HG02571 (cell line): Measurements from ENCODE around the gene ZFP36L2.

Experiments used
- ATAC-seq: cut with Tn5 transposase; IDR thresholded peaks from one replicate; pipeline ENCODE4 v1.9.1; 2021; ENCODE audit warnings: mild to moderate bottlenecking, moderate library complexity; ENCODE audit not compliant: unreplicated experiment

Gene ZFP36L2, protein sequence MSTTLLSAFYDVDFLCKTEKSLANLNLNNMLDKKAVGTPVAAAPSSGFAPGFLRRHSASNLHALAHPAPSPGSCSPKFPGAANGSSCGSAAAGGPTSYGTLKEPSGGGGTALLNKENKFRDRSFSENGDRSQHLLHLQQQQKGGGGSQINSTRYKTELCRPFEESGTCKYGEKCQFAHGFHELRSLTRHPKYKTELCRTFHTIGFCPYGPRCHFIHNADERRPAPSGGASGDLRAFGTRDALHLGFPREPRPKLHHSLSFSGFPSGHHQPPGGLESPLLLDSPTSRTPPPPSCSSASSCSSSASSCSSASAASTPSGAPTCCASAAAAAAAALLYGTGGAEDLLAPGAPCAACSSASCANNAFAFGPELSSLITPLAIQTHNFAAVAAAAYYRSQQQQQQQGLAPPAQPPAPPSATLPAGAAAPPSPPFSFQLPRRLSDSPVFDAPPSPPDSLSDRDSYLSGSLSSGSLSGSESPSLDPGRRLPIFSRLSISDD

DNA sequence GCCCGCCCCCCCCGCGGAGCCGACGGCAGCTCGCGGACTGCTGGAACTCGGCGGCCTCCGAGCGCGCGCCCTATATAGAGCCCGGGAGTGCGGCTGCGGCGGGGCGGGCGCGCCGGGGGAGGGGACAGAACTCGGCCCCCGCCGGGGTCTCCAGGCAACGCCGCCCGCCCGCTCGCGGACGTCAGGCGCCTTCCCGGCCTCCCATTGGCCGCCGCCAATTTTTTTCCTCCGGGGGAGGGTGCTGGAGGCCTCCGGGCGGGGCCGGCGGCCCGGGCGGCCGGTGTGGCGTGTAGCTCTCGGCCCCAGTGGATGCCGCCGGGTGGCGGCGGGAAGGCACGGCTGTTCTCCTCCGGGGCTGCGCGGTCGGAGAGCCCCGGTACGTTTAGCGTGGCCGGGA lies at the start of gene ZFP36L2:
TSS of gene ZFP36L2 (minus strand) at position 49 of the 397 bp plus-strand sequence. CDS start 291 bp downstream, outside the sequence.
- ATAC-seq, result peak; percentile 56

DNA sequence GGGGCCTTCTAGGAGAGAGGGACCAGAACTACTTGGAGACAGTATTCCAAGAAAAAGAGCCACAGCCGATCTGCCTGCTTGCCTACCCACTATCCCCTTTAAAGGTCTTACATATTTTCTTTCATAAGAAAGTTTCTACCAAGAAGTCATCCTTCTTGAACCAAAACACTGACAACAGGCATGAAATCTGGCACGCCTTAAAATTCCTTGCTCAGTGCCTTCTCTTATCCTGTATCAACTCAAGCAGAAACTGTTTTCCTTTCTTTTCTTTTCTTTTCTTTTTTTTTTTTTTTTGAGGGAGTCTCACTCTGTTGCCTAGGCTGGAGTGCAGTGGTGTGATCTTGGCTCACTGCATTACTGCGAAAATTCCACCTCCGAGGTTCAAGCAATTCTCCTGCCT lies 48.3 kb upstream of the ZFP36L2 start:
- no peak for ATAC-seq

DNA sequence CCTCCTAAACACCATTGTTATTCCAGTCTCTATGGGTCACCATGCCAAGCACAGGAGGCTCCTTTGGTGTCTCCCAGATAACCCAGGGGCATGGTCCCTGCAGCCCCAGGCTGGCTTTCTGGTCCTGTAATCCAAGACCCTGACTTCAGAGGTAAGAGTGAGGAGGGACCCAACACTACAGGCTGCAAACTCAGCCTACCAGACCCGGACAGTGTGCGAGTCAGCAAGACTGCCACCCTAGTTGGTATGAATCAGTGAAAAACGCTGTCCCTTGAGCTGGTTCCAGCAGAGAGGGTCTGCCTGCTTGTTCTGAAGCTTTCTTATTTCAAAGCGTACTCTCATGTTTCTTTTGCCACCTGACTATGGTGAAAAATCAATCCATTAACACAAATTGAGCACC lies 47.6 kb upstream of the ZFP36L2 start:
- no peak for ATAC-seq

DNA sequence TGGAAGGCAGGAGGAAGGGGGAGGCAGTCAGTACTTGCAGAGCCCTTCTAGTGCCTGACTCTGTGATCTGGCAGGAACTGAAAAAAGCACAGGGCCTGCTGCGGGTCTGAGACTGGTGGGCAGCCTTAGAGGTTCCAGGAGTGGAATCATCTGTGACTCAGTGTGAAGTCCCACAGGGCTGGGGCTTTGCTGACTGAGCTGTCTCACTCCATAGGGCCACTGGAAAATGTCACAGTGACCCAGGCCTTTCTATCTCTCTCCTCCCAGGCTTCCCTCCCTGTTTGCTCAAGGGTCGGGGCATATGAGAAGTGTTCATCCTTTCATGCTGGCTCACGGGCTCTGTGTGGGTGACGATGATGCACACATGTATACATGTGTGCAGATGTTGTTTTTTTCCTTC lies 47.1 kb upstream of the ZFP36L2 start:
- peak; percentile 64 for ATAC-seq

GRCh38 chr2:43270930-43271615 lies 44.7 kb upstream of the ZFP36L2 start:
- ATAC-seq, result no peak

DNA sequence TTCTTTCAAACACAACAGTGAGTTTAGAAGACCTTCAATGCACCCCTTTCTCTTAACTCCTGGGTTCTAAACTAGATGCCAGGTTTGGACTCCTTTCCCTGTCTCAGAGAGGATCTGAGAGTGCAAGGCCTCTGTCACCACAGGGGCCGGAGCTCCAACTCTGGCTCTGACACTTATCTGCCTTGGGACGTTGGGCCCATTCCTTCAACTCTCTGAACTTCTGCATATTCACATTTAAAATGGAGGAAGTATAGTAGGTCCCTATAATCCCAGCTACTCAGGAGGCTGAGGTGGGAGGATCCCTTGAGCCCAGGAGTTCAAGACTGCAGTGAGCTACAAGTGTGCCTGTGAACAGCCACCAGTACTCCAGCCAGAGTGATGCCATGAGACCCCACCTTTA lies 44.1 kb upstream of the ZFP36L2 start:
- no peak for ATAC-seq

- ATAC-seq, result no peak
These were observed 43.3 kb upstream of the ZFP36L2 start for GRCh38 chr2:43269706-43270105.

DNA sequence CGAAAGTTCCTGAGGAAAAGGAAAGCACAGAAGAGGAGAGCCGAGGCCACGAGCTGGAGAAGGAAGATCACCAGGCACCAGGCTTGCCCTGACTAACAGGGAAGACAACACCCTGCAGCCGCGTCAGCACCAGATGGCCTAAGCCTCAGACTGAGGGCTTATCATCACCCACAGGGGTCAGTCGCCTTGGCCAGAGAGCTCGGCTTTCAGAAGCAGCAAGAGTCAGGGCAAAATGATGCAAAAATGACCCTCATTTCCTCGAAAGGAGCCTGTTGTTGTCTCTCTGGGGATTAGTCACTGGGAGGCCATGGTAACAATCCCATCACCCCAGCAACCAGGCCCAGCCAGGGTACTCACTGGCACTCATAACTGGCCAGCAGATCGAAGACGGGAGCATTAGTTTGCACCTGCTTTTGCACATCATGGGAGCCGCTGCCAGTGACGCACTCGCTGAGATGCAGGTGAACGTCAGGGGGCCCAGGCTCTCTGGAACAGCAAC lies 42.7 kb upstream of the ZFP36L2 start:
- ATAC-seq, result no peak

DNA sequence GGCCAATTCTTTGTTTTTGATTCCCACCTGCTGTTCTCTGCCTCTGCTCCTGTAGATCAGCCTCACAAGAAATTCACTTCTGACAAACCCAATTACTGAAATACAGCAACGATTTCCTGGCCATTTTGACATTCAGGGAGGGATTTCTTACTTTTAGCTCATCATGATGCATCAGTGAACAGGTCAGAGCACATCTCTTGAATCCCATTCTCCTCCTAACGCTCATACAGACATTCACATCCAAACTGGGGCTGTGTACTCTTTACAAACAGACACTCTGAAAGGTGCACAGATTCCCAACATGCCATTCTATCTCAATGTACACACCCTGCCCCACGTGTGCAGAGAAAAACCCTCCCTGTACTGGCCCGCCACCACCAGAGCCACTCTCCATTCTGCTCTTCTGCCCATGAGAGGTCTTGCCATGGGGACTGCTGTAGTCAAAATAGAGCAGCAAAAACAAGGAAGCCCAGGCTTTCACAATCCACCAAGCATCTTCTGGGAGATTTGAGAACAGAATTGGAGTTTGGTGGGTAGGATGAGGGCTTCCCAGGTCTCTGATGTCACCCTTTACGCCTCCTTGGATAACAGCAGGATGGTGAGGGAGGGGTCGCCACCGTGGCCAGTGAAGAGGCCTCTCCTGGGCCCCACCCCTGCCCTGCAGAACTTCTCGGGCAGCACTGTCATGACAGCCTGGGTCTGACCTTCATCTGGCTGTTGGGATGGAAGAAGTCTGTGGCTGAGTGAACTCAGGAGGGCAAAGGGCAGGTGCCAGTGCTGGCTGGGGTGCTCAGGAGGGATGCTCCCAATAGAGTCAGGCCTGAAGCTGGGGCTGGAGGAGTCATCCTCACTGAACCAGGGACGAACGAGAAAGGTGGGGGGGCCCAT lies 41.9 kb upstream of the ZFP36L2 start:
- no peak for ATAC-seq

GRCh38 chr2:43267381-43267780 lies 41.0 kb upstream of the ZFP36L2 start:
- ATAC-seq, result no peak

DNA sequence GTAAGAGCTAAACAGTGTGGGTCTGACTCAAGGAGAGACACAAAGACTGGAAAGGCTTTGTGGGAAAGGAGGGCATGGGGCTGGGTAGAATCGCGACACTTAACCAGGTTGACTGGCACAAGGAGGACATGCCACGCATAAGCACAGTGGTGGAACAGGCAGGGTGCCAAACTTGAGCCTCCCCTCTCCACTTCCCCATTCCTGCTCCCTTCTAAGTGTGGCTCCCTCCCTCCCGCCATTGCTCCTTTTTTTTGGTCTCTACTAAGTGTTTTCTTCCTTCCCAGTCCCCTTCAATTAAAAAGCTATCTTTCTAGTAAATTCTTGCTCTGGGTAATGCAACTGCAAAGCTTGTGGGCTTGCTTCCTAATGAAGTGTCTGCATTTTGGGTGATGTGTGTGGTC lies 40.3 kb upstream of the ZFP36L2 start:
- ATAC-seq, result no peak

GRCh38 chr2:43265421-43265820 lies 39.0 kb upstream of the ZFP36L2 start:
- no peak for ATAC-seq

GRCh38 chr2:43265001-43265400 lies 38.6 kb upstream of the ZFP36L2 start:
- no peak for ATAC-seq

DNA sequence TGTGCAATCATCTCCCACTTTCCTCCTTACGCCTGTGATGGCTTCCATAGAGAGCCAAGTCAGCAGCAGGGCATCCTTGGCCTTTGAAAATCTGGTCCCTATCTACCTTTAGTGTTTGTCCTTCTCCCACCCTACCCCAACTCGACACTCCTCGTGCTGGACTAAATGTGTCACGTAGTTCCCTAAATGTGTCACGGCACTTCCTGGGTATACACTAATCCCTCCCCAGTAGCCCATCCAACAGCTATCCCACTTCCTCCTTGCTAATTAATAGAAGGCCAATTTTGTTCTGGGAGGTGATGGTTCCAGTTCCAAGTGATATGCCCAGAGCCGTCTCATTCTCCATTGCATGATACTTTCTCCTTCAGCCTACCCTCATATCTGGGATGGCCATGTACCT lies 36.5 kb upstream of the ZFP36L2 start:
- ATAC-seq, result no peak

DNA sequence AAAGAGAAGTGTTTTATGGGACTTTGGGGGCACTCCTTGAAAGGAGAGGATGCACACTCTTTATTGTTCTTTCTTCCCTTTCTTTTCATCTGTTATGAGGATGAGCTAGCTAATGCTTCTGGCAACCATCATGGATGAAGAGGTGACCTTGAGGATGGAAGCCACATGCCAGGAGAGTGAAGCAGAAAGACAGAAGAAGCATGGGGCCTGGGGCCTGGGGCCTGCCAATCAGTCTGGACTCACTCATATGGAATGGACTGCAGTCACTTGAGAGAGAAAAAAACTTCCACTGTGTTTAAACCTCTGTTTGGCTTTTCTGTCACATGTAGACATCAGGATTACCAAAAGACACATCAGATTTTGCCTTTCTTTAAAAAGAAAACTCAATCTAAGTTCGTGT lies 35.8 kb upstream of the ZFP36L2 start:
- no peak for ATAC-seq

- no peak for ATAC-seq
These were observed 33.1 kb upstream of the ZFP36L2 start for GRCh38 chr2:43259512-43259911.

DNA sequence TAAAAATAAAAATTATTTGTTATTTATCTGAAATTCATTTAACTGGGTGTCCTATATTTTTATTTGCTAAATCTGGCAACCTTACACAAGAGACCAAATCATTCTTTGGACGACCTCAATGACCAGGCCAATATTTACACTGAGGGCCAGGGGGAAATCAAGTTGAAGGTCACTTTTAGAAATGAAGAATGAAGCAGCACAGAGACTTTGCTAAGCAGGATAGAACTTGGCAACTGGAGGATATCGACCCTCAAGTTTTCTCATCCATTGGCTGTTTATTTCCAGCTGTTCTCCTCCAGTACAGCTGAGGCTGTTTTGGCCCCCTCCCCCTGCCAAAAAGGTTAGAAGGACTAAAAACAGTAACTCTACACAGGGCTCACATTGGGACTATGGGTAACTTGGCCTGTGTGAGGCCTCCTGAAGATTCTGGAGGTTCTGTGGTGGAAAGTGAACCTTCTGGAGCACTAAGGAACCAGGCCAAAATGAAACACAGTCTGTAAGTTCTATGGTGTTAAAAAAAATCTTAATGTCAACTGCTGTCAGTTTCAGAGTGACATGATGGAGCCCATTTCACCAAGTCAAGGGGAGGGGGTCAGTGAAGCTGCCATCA lies 32.2 kb upstream of the ZFP36L2 start:
- no peak for ATAC-seq

DNA sequence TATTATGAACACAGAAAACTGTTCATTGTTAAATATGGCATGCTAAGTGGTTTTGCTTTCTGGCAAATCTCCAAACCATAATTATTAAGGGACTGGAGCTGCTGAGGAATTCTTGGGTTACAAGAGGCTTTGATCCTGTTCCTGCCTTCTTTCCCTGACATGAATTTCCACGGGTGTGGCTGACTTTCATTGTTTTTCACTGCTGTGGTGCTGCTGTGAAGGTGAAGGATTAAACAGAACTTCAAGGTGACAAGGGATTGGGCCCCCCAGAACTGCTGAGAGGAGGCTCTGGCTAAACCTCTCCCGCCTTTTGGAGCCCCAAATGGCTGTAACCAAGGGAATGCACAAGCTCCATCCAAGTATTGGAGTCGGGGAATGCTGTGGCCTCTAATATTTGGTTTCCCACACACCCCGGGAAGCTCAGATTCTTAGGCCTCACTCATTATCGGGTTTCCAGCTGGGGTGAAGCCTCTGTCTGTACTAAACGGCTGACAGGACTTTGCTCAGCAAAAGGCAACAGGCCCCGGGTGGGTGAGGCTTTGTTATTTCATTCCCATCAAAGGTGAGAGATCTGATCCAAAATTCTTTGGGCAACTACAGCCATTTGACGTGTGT lies 29.0 kb upstream of the ZFP36L2 start:
- no peak for ATAC-seq

GRCh38 chr2:43254331-43254730 lies 27.9 kb upstream of the ZFP36L2 start:
- ATAC-seq, result no peak

DNA sequence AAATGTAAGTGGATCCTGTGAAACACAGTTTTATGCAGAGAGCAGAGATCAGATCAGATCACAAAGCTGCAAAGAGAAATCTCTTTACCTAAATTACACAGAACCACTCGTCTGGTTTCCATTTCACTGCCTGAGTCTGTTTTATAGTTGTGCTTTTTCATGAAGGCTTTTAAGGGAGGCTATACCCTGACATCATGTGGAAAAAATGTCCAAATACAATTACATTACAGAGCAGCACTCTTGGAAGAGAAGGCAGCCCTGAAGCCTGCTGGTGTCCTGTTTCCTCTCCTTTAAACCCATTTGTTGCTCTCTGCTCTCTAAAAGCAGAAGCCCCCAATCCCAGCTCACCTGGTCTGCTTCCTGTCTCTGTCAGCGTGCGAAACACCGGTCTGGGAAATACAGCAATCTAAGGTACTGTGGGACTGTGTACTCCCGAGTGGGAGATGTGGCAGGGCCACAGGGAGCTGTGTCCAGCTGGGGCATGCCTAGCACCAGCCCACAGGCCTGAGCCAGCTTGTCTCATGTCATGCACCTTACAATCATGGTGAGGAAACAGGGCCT lies 24.8 kb upstream of the ZFP36L2 start:
- no peak for ATAC-seq
